Measurements from ENCODE around the gene REPIN1. TPM values are rescaled to one million over a fixed set of nuclear protein-coding genes. Genes with fewer than 3 reads are reported as not detected.

Gene REPIN1
- total RNA-seq, 1 donor from 2014 or later, result 86.0 TPM

GRCh38 chr7:150411606-150412005, 43.0 kb downstream of the REPIN1 start:
- peaks cover 7% of the 10 kb centered on the region for H3K4me1 ChIP-seq
- no peak for TF ChIP-seq CTCF (IDR thresholded peaks at IDR 0.05)
- no peak for DNase-seq
- intact Hi-C loops (cut with DNase I), result no loop called here
- peaks cover 14% of the 10 kb centered on the region for H3K36me3 ChIP-seq
- H3K27ac ChIP-seq, result no peak overlapping the region
- no peak overlapping the region for H3K4me3 ChIP-seq
- ATAC-seq, result no peak
- H3K9me3 ChIP-seq, result no peaks in the 10 kb centered on the region
- no peaks in the 10 kb centered on the region for H3K27me3 ChIP-seq (ENCODE audit: low read depth)

- intact Hi-C loops (cut with DNase I), result no loop called here
- peaks cover 14% of the 10 kb centered on the region for H3K36me3 ChIP-seq
- ATAC-seq (no peak), DNase-seq (no peak)
- no peaks in the 10 kb centered on the region for H3K27me3 ChIP-seq (ENCODE audit: low read depth)
- H3K4me3 ChIP-seq, result no peak overlapping the region
- no peaks in the 10 kb centered on the region for H3K9me3 ChIP-seq
- TF ChIP-seq CTCF (IDR thresholded peaks at IDR 0.05), result no peak
- H3K27ac ChIP-seq, result no peak overlapping the region
- peaks cover 3% of the 10 kb centered on the region for H3K4me1 ChIP-seq
Measured at GRCh38 chr7:150412016-150412415, 43.4 kb downstream of the REPIN1 start.

GRCh38 chr7:150412518-150413488, 44.2 kb downstream of the REPIN1 start:
- ATAC-seq, result no peak
- Histone ChIP-seq H3K27me3 (ENCODE audit: low read depth) (no peaks in the 10 kb centered on the region), H3K27ac (no peak overlapping the region), H3K9me3 (no peaks in the 10 kb centered on the region), H3K4me3 (no peak overlapping the region), H3K4me1 (no peaks in the 10 kb centered on the region), H3K36me3 (peaks cover 14% of the 10 kb centered on the region)
- no peak for DNase-seq
- TF ChIP-seq CTCF (IDR thresholded peaks at IDR 0.05), result no peak
- intact Hi-C loops (cut with DNase I), result no loop called here

GRCh38 chr7:150413640-150414081, 45.0 kb downstream of the REPIN1 start:
- DNase-seq, result no peak
- Histone ChIP-seq H3K27ac (no peak overlapping the region), H3K4me1 (no peaks in the 10 kb centered on the region), H3K9me3 (no peaks in the 10 kb centered on the region), H3K4me3 (no peak overlapping the region), H3K36me3 (peaks cover 14% of the 10 kb centered on the region), H3K27me3 (ENCODE audit: low read depth) (no peaks in the 10 kb centered on the region)
- no peak for TF ChIP-seq CTCF (IDR thresholded peaks at IDR 0.05)
- intact Hi-C loops (cut with DNase I), result no loop called here
- ATAC-seq, result no peak

- H3K36me3 ChIP-seq, result peaks cover 6% of the 10 kb centered on the region
- intact Hi-C loops (cut with DNase I), result no loop called here
- no peak overlapping the region for H3K27ac ChIP-seq
- no peaks in the 10 kb centered on the region for H3K27me3 ChIP-seq (ENCODE audit: low read depth)
- no peak overlapping the region for H3K4me3 ChIP-seq
- no peak for DNase-seq
- TF ChIP-seq CTCF (IDR thresholded peaks at IDR 0.05), result no peak
- no peaks in the 10 kb centered on the region for H3K4me1 ChIP-seq
- peak in 1 of 2 donors; percentile 39 for ATAC-seq
- no peaks in the 10 kb centered on the region for H3K9me3 ChIP-seq
Measured at GRCh38 chr7:150415161-150416153, 46.8 kb downstream of the REPIN1 start.

Measured in lower lobe of right lung (tissue), 2 donors.